ENCODE measurements around the gene ST6GAL1.
A peak's percentile ranks its signal among the peaks of the same experiment; 100 is the strongest.
"Not testable (repeated sequence)": the region's sequence is repeated elsewhere in the genome, so short reads cannot be mapped to it uniquely, and the experiment has no call there.

ST6GAL1 gene

DNA sequence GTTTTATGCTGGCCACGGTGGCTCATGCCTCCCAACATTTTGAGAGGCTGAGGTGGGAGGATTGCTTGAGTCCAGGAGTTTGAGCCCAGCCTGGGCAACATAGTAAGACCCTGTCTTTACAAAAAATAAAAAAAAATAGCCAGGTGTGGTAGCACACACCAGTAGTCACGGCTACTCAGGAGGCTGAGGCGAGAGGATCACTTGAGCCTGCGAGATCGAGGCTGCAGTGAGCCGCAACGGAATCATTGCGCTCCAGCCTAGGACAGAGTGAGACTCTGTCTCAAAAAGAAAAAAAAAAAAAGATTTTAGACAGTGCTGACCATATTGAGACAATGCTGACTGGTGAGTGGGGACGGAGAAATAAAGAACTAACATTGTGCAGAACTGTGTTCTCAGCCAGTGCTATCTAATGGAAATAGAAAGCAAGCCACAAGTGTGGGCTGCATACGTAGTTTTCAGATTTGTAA is 67.2 kb downstream of the ST6GAL1 start:
- no peak for DNase-seq

DNA sequence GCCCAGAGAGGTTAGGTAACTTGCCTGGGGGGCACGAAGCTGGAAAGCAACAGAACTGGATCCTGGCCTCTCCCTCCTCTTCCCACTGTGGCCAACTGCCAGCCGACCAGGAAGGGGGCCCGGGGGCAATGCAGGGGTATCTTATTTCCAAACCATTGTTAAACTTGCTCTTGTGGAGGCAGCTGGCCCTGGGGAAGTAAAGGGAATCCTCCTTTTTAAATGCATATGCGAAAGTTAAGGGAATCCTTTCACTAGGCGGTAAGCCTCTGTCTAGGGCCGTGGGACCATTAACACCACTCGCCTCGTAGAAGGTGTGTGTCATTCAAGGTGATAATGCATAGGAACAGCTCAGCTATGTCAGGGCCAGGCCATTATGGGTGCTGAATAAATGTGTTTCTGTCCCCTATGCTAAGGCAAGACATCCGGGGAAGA is 68.6 kb downstream of the ST6GAL1 start:
- DNase-seq: no peak

DNA sequence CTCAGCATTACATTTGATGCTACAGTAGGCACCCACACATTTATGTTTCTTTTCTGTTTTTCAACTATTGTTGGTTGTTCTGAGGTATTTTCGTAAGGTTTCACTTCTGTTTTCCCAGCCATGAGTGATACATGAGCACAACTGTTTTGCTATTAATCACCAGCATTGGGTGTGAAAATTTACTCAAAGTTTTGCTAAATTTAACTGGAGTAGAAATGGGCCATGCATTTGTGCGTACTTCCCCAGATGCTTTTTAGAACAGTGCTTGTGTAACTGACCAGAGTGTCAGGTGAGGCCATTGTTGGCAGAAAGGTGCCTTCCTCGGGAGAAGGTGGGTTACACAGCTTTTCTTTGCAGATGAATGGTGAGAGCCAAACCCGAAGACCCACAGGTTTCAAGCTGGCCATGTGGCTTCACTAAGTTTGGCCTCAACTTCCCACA is 70.4 kb downstream of the ST6GAL1 start:
- DNase-seq: peak; percentile 24

- DNase-seq: no peak
Observed at GRCh38 chr3:187002915-187003314, 72.6 kb downstream of the ST6GAL1 start.

DNA sequence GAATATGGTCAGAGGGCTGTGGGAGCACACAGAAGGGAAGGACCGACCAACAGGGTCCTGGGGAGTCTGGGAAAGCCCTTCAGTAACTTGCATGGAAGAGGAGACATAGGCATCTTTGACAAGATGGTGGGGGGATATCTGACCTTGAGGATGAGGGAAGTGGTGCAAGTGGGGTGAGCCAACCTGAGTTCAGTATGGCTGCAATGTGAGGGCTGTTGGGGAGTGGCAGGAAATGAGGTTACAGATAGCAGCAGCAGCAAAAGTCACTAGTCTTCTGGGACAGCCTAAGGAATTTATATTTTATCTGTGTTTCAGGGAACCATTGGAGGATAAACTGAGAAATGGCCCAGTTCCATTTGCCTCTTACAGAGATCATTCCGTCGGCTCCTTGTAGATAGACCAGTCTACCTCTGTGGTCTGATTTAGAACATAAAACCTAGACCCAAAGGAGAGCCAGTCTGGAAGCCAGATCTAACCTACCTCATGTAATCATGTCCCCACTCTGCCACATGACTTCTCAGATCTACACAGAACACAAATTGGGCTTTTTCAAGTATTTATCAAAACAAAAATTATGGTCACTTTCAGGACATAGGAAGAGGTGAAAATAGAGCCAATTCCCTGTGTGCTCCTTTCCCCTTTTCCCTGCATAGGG is 75.6 kb downstream of the ST6GAL1 start:
- DNase-seq: no peak

GRCh38 chr3:187006864-187007630 is 76.7 kb downstream of the ST6GAL1 start:
- DNase-seq: no peak

- DNase-seq: not testable (repeated sequence)
Observed at GRCh38 chr3:187010382-187010781, 80.1 kb downstream of the ST6GAL1 start.

DNA sequence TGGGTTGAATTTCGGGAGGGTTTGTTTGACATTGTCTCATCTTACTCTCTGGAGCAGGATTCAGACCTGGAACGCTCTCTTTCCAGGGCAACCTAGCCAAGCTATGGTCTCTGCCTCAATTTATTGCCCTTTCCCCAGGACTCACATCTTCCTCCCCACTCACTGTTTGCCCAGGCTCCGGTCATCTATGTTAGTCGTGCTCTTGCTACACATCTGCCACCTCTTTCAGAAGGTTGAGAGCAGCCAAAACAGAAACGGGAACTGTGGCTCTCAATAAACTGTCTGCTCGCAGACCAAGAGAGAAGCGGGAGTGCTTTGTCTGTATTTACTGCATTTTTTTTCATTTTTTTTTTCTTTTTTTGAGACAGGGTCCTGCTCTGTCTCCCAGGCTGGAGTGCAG is 81.6 kb downstream of the ST6GAL1 start:
- DNase-seq: no peak

DNA sequence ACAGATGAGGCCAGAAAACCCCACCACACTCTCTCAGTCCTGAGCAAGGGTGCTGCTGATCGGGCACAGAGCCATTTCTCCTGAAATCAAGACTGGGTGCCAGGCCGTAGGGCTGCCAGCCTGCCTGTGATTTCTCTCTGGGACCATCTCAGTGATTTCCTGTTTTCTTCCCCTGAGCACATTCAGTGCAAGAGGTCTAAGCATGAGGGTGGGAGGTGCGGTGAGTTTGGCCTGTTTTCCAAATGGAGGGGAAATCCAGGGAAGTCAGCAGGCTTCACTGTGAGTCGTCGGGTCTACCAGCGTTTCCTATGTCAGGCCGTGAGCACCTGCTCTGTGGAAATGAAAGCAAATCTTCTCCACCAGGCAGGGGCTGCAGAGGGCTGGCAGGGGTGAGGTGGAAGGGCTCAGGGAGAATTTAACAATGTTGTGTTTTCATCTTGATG is 82.3 kb downstream of the ST6GAL1 start:
- DNase-seq: peak; percentile 53

- DNase-seq: no peak
Observed at GRCh38 chr3:187013159-187013716, 82.9 kb downstream of the ST6GAL1 start.

- no peak for DNase-seq
Observed at GRCh38 chr3:187014417-187014864, 84.1 kb downstream of the ST6GAL1 start.

- DNase-seq: no peak
Observed at GRCh38 chr3:187015903-187016638, 85.7 kb downstream of the ST6GAL1 start.

DNA sequence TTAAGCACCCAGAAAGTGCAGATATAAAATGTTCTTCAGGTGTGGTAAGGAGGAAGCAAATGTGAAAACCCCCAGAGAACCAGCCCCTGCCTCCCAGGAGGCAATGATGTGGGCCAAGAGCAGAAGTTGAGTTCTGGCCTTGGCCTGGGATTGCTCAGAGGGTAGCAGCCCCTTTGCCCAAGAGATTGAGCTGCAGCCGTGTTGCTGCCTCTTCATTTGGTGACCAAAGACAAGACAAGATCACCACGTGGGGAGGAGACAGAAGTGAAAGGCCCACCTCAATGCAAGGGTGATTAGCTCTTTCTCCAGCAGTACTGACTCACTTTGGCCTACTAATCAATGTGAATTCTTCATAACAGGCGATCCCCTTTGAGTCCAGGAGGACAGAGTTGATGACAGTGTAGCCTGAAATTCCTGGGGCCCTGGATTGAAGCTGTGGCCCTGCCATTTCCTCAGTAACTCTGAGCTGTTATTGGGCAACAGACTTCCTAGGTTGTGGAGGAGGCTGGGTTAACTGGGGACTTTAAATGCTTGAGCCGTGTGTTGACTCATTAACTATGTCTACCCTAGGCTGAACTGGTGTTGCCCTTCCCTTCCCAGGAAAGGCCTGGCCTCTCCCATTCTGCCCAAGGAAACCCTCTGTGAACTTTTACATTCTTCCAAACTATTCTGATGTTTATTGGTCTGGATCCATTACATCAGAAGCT is 86.5 kb downstream of the ST6GAL1 start:
- no peak for DNase-seq

- no peak for DNase-seq
Observed at GRCh38 chr3:187017511-187018230, 87.3 kb downstream of the ST6GAL1 start.

DNA sequence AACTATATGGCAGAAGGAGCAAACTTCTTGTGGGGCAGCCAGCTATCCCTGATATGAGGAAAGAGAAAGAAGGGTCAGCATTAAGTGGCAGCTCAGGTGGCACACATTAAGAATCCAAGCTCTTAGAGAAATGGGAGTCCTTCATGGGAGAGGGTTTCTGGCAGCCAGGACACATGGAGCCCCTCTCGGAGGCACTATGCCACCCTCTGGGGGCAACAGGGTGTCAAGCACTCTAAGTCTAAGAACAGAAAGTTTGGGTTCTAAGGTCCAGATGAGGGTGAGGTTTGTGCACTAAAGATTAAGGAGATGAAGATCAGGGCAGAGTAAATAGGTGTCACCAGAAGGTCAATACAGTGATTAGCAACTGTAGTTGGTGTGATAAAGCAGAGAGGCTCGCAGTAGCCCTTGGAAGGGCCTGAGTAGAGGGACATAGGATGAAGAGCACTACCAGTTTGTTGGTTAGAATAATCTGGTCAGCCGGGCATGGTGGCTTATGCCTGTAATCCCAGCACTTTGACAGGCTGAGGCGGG is 89.3 kb downstream of the ST6GAL1 start:
- no peak for DNase-seq

DNA sequence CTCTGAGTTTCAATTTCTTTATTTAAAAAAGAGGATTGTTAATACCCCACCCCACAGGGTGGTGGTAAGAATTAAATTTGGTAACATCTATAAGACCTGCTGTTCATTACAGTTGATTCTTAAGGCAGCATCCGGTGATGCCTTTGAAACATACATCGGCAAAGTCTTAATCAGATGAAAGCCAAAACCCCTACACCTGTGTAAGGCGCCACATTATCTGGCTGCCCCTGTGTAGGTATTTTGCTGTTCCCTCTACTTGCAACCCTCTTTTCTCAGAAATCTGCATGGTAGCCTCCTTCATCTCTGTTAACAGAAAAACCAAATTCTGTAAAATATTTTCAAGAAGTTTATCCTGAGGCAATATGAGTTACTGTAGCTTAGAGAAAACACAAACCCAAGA is 90.0 kb downstream of the ST6GAL1 start:
- DNase-seq: no peak

- no peak for DNase-seq
Observed at GRCh38 chr3:187021748-187022402, 91.5 kb downstream of the ST6GAL1 start.

DNA sequence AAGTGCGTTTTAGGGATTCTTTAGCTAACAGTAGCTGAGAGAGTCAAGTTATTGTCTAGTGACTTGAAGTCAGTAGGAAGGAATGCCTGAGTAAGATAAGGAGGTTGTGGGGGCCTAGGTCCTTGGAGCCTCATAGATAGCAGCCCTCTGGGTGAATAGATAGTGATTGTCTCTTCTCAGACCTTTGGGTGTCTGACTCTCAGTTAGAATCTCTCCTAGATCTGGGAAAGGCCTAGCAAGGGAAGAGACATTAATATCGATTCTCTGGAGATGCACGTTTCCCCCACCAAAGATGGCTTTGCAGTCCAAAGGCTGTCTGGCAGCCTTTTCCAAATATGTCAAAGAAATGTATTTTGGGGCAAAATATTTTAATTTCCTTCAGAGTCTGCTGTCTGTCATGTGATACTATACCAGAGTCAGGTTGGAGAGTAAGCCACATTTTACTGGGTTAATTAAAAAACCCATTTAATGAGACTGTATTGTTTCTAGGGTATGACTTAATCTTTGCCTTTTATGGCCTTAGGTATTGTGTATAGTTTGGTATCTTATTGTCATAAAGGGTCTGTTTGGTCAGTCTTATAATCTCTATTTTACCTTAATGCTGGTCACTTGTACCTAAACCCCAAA is 92.2 kb downstream of the ST6GAL1 start:
- DNase-seq: no peak

DNA sequence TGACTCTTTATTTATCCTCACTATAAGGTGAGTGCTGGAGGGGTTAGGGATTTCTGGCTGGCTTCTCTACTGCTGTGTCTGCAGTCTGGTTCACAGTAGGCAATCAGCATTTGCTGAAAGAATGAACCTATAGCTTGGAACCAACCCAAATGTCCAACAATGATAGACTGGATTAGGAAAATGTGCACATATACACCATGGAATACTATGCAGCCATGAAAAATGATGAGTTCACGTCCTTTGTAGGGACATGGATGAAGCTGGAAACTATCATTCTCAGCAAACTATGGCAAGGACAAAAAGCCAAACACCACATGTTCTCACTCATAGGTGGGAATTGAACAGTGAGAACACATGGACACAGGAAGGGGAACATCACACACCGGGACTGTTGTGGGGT is 93.0 kb downstream of the ST6GAL1 start:
- DNase-seq: not testable (repeated sequence)

DNA sequence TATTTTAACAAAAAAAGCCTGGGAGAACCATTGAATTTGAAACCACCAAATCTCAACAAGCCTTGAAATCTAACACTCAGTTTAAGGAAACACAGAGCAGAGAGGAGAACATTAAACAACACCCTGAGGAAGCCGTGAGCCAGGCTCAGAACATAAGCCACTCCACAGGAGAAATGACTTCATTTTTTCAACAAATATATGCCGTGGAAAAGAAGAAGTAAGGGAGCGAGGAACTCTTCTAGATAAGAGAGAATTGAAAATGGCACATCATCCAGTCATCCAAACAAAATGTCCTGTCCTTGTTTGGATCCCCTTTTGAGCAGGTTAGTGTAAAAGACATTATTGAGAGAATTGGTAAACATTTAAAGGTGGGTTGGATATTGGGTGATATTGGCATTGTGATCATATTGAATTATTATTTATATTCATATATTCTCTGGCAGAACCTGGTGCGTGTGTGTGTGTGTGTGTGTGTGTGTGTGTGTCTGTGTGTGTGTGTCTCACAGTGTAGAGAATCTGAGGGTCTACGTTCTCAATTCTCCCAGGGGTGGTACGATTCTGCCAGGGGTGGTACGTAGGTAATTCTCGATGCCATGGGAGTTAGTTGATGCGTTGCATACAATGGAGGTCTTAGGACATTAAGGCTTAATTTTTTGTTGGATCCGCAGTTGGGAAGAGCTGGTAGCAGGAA is 94.4 kb downstream of the ST6GAL1 start:
- DNase-seq: no peak

Data from activated naive CD4-positive, alpha-beta T cell treated with Interleukin-2 at 50 U/mL for 16 hours (primary cell).